Stimulated activated CD4-positive, alpha-beta T cell treated with anti-CD3 and anti-CD28 coated beads, Interleukin-15, amount 100 ng/mL, for 1 hour (primary cell): ENCODE data around the gene DENND6A.
"Not testable (repeated sequence)": the region's sequence is repeated elsewhere in the genome, so short reads cannot be mapped to it uniquely, and the experiment has no call there.

Source experiments
- DNase-seq, 2 donors: peaks; one replicate each; pipeline ENCODE4 v3.0.0-alpha.2; 2020; ENCODE audit warnings: low read depth in 1 of 2, low spot score in 1 of 2

DENND6A gene

GRCh38 chr3:57646723-57647122, 46.2 kb downstream of the DENND6A start:
- no peak for DNase-seq

- DNase-seq, result no peak
Observed at GRCh38 chr3:57644740-57645139, 48.1 kb downstream of the DENND6A start.

- DNase-seq, result no peak
Observed at GRCh38 chr3:57637391-57637790, 55.5 kb downstream of the DENND6A start.

GRCh38 chr3:57634259-57634658, 58.6 kb downstream of the DENND6A start:
- DNase-seq, result not testable (repeated sequence)

GRCh38 chr3:57627976-57628375, 64.9 kb downstream of the DENND6A start:
- DNase-seq, result no peak

- no peak for DNase-seq
Observed at GRCh38 chr3:57624801-57625200, 68.1 kb downstream of the DENND6A start.

- no peak for DNase-seq
Observed at GRCh38 chr3:57622362-57622761, 70.5 kb downstream of the DENND6A start.

- DNase-seq, result no peak
Observed at GRCh38 chr3:57617739-57618138, 75.1 kb downstream of the DENND6A start.

- DNase-seq, result no peak
Observed at GRCh38 chr3:57616233-57616632, 76.6 kb downstream of the DENND6A start.

- not testable (repeated sequence) for DNase-seq
Observed at GRCh38 chr3:57611870-57612269, 81.0 kb downstream of the DENND6A start.

GRCh38 chr3:57605683-57606082, 87.2 kb downstream of the DENND6A start:
- DNase-seq, result no peak

GRCh38 chr3:57604971-57605370, 87.9 kb downstream of the DENND6A start:
- no peak for DNase-seq

GRCh38 chr3:57600195-57600594, 92.7 kb downstream of the DENND6A start:
- no peak for DNase-seq

- DNase-seq, result no peak
Observed at GRCh38 chr3:57598765-57599360, 94.0 kb downstream of the DENND6A start.

- DNase-seq, result peak; percentile 98 to 99
Observed at GRCh38 chr3:57597127-57597923, 95.6 kb downstream of the DENND6A start, which contains the start of gene ARF4. Gene ARF4, minus strand, starts transcription at chr3:57597344. Its CDS starts 204 bp downstream, at chr3:57597140.

- peak; percentile 16 to 47 for DNase-seq
Observed at GRCh38 chr3:57596495-57597126, 96.3 kb downstream of the DENND6A start.

- no peak for DNase-seq
Observed at GRCh38 chr3:57594576-57594975, 98.3 kb downstream of the DENND6A start.

- no peak for DNase-seq
Observed at GRCh38 chr3:57594144-57594543, 98.7 kb downstream of the DENND6A start.

- no peak for DNase-seq
Observed at GRCh38 chr3:57592306-57592705, 100.6 kb downstream of the DENND6A start.

- DNase-seq, result no peak
Observed at GRCh38 chr3:57587905-57588304, 105.0 kb downstream of the DENND6A start.

GRCh38 chr3:57586778-57587177, 106.1 kb downstream of the DENND6A start:
- no peak for DNase-seq

- no peak for DNase-seq
Observed at GRCh38 chr3:57583544-57583943, 109.3 kb downstream of the DENND6A start.
